Central memory CD8-positive, alpha-beta T cell (primary cell): ENCODE data around the gene SMIM33.

Source experiments
- ATAC-seq: fragments of 150-1000 bp; cut with Tn5 transposase; replicated peaks from 2 replicates; pipeline ENCODE4 v1.10.0; 2022; ENCODE audit warnings: mild to moderate bottlenecking, moderate FRiP score, moderate number of reproducible peaks; ENCODE audit not compliant: poor library complexity, severe bottlenecking; ENCODE audit errors: extremely low read depth
- DNase-seq, 2 donors: peaks; one replicate each; pipeline ENCODE4 v3.0.0; 2021; ENCODE audit warnings: low spot score in 2 of 2
- H3K27ac Mint-ChIP-seq: one replicate; pipeline ENCODE4 v1.8.0; 2022; ENCODE audit warnings: low read depth, mild to moderate bottlenecking, moderate library complexity, mixed read lengths
- H3K27me3 Mint-ChIP-seq: one replicate; pipeline ENCODE4 v1.8.0; 2022; ENCODE audit warnings: mixed read lengths
- H3K36me3 Mint-ChIP-seq: one replicate; pipeline ENCODE4 v1.8.0; 2022; ENCODE audit warnings: mild to moderate bottlenecking, moderate library complexity, mixed read lengths; ENCODE audit not compliant: insufficient read depth
- H3K4me1 Mint-ChIP-seq: one replicate; pipeline ENCODE4 v1.8.0; 2022; ENCODE audit warnings: mixed read lengths
- H3K4me3 Mint-ChIP-seq: one replicate; pipeline ENCODE4 v1.8.0; 2022; ENCODE audit warnings: mild to moderate bottlenecking, moderate library complexity, mixed read lengths
- H3K9me3 Mint-ChIP-seq: one replicate; pipeline ENCODE4 v1.8.0; 2022; ENCODE audit warnings: mixed read lengths

SMIM33 gene

GRCh38 chr5:139445325-139446170 lies 25.3 kb upstream of the SMIM33 start:
- H3K36me3 Mint-ChIP-seq: peaks cover 2% of the 10 kb centered on the region
- no peaks in the 10 kb centered on the region for H3K27me3 Mint-ChIP-seq
- H3K4me1 Mint-ChIP-seq: peaks cover 32% of the 10 kb centered on the region
- DNase-seq (no peak), ATAC-seq (no peak)
- no peak overlapping the region for H3K4me3 Mint-ChIP-seq
- H3K9me3 Mint-ChIP-seq: no peaks in the 10 kb centered on the region
- H3K27ac Mint-ChIP-seq: no peak overlapping the region

- Mint-ChIP-seq H3K9me3 (no peaks in the 10 kb centered on the region), H3K27me3 (no peaks in the 10 kb centered on the region), H3K27ac (no peak overlapping the region), H3K4me3 (no peak overlapping the region), H3K4me1 (peaks cover 32% of the 10 kb centered on the region), H3K36me3 (peaks cover 2% of the 10 kb centered on the region)
- DNase-seq: no peak
- no peak for ATAC-seq
Observed at GRCh38 chr5:139446956-139447779, 23.6 kb upstream of the SMIM33 start.

- H3K9me3 Mint-ChIP-seq: no peaks in the 10 kb centered on the region
- ATAC-seq (no peak), DNase-seq (no peak)
- no peak overlapping the region for H3K4me3 Mint-ChIP-seq
- peaks cover 12% of the 10 kb centered on the region for H3K36me3 Mint-ChIP-seq
- H3K27me3 Mint-ChIP-seq: no peaks in the 10 kb centered on the region
- H3K4me1 Mint-ChIP-seq: peaks cover 34% of the 10 kb centered on the region
- H3K27ac Mint-ChIP-seq: no peak overlapping the region
Observed at GRCh38 chr5:139451176-139451575, 19.6 kb upstream of the SMIM33 start.

GRCh38 chr5:139451878-139452660 lies 18.7 kb upstream of the SMIM33 start:
- Mint-ChIP-seq H3K36me3 (peaks cover 12% of the 10 kb centered on the region), H3K4me1 (peaks cover 36% of the 10 kb centered on the region), H3K27me3 (no peaks in the 10 kb centered on the region), H3K9me3 (no peaks in the 10 kb centered on the region), H3K27ac (no peak overlapping the region), H3K4me3 (no peak overlapping the region)
- DNase-seq (no peak), ATAC-seq (no peak)

GRCh38 chr5:139453683-139454567 lies 16.9 kb upstream of the SMIM33 start:
- H3K36me3 Mint-ChIP-seq: peaks cover 13% of the 10 kb centered on the region
- H3K27me3 Mint-ChIP-seq: no peaks in the 10 kb centered on the region
- peak overlapping the region; percentile 15 for H3K4me3 Mint-ChIP-seq
- peak; percentile 26 for ATAC-seq
- no peaks in the 10 kb centered on the region for H3K9me3 Mint-ChIP-seq
- peak in 1 of 2 donors; percentile 56 for DNase-seq
- peak overlapping the region; percentile 47 for H3K27ac Mint-ChIP-seq
- peaks cover 35% of the 10 kb centered on the region for H3K4me1 Mint-ChIP-seq

GRCh38 chr5:139454568-139455290 lies 16.1 kb upstream of the SMIM33 start:
- peaks cover 42% of the 10 kb centered on the region for H3K4me1 Mint-ChIP-seq
- DNase-seq (no peak), ATAC-seq (no peak)

GRCh38 chr5:139456776-139457175 lies 14.0 kb upstream of the SMIM33 start:
- Mint-ChIP-seq H3K27ac (peak overlapping the region; percentile 89), H3K27me3 (no peaks in the 10 kb centered on the region), H3K4me1 (peaks cover 43% of the 10 kb centered on the region), H3K4me3 (no peak overlapping the region), H3K9me3 (no peaks in the 10 kb centered on the region), H3K36me3 (peaks cover 13% of the 10 kb centered on the region)
- DNase-seq: no peak
- no peak for ATAC-seq

More at GRCh38 chr5:139454568-139455290, 16.1 kb upstream of the SMIM33 start:
- Mint-ChIP-seq H3K36me3 (peaks cover 13% of the 10 kb centered on the region), H3K27me3 (no peaks in the 10 kb centered on the region), H3K27ac (peak overlapping the region; percentile 47), H3K4me3 (peak overlapping the region; percentile 15), H3K9me3 (no peaks in the 10 kb centered on the region)

- ATAC-seq: no peak
- H3K27ac Mint-ChIP-seq: peak overlapping the region; percentile 89
- peaks cover 13% of the 10 kb centered on the region for H3K36me3 Mint-ChIP-seq
- H3K4me3 Mint-ChIP-seq: no peak overlapping the region
- no peaks in the 10 kb centered on the region for H3K9me3 Mint-ChIP-seq
- no peak for DNase-seq
- no peaks in the 10 kb centered on the region for H3K27me3 Mint-ChIP-seq
- H3K4me1 Mint-ChIP-seq: peaks cover 43% of the 10 kb centered on the region
Observed at GRCh38 chr5:139457241-139457640, 13.6 kb upstream of the SMIM33 start.

GRCh38 chr5:139457653-139458306 lies 13.0 kb upstream of the SMIM33 start:
- Mint-ChIP-seq H3K36me3 (peaks cover 13% of the 10 kb centered on the region), H3K4me1 (peaks cover 43% of the 10 kb centered on the region), H3K9me3 (no peaks in the 10 kb centered on the region), H3K27me3 (no peaks in the 10 kb centered on the region), H3K27ac (peak overlapping the region; percentile 95), H3K4me3 (no peak overlapping the region)
- ATAC-seq (no peak), DNase-seq (no peak)

- Mint-ChIP-seq H3K9me3 (no peaks in the 10 kb centered on the region), H3K4me3 (peak overlapping the region; percentile 66), H3K36me3 (peaks cover 13% of the 10 kb centered on the region), H3K4me1 (peaks cover 38% of the 10 kb centered on the region), H3K27me3 (no peaks in the 10 kb centered on the region), H3K27ac (peak overlapping the region; percentile 95)
- DNase-seq (peak; percentile 44 to 73), ATAC-seq (peak; percentile 98)
Observed at GRCh38 chr5:139458580-139459407, 12.0 kb upstream of the SMIM33 start.
